ENCODE data around the gene DAP3. TPM values are rescaled to one million over a fixed set of nuclear protein-coding genes. Genes with fewer than 3 reads are reported as not detected.

DAP3 gene
- total and polyA plus RNA-seq, 2 of the 8 experiments (the other 6 are each of a cell fraction or from before 2014, with no cell fraction given): 66.3 to 87.1 TPM

DNA sequence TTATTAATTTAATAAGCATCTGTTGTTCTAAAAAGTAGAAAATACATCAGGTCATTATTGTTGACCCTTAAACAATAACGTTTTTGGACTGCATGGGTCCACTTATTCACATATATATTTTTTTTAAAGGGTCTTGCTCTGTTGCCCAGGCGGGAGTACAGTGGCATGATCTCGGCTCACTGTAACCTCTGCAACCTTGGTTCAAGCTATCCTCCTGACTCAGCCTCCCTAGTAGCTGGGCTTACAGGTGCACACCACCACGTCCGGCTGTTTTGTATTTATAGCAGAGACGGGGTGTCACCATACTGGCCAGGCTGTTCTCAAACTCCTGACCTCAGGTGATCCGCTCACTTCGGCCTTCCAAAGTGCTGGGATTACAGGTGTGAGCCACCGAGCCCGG lies 53.0 kb downstream of the DAP3 start:
- ChIA-PET POLR2A (ENCODE audit: partially characterized antibody) (interaction anchor here (0.6 to 1.0 kb wide), 3 partner anchors 16 to 355 kb away, joined by 3 read pairs; no protein-coding TSS in a partner anchor), CTCF (ENCODE audit: partially characterized antibody) (interaction anchor here (0.6 to 2.7 kb wide), 4 partner anchors 8 to 565 kb away, joined by 4 to 9 read pairs (median 5); no protein-coding TSS in a partner anchor)
- H3K79me1 ChIP-seq (ENCODE audit: low read depth, low read length): no peaks in the 10 kb centered on the region
- H2BK12ac ChIP-seq (ENCODE audit: low read depth, low read length): no peak overlapping the region
- H4K8ac ChIP-seq (ENCODE audit: extremely low read depth, insufficient read depth, low read length): no peak overlapping the region
- H3K79me2 ChIP-seq (ENCODE audit: control insufficient read depth in 1 of 2, insufficient read depth in 2 of 2, low read length in 2 of 2): no peaks in the 10 kb centered on the region
- no peak overlapping the region for H2AFZ ChIP-seq (ENCODE audit: low read length)
- H3K4me1 ChIP-seq (replicated peaks in 1 of 4; ENCODE audit: control insufficient read depth in 3 of 4, insufficient read depth in 4 of 4, low read length in 3 of 4): no peaks in the 10 kb centered on the region
- no peak overlapping the region for H2BK5ac ChIP-seq (ENCODE audit: low read depth, low read length)
- peaks cover 0 to 1% of the 10 kb centered on the region in 2 experiments for H4K20me1 ChIP-seq (replicated peaks in 1 of 2; ENCODE audit: control insufficient read depth in 1 of 2, insufficient read depth in 2 of 2, low read length in 2 of 2)
- no peak overlapping the region for H3K9ac ChIP-seq (replicated peaks in 1 of 4; ENCODE audit: extremely low read depth in 1 of 4, low read depth in 3 of 4, low read length in 3 of 4)
- 0 out of 2 replicates have a peak, but pooled peaks cover 2% of the 10 kb centered on the region for H3K23me2 ChIP-seq (ENCODE audit: low read depth, low read length)
- no peak overlapping the region for H2BK120ac ChIP-seq (replicated peaks; ENCODE audit: low read depth, low read length)
- no peaks in the 10 kb centered on the region for H3K9me3 ChIP-seq (ENCODE audit: insufficient read depth in 2 of 2, low read depth in 1 of 2, low read length in 1 of 2)
- no peak overlapping the region for H3K18ac ChIP-seq (ENCODE audit: extremely low read depth, low read length)
- H3K4me2 ChIP-seq (ENCODE audit: insufficient read depth in 1 of 2, low read depth in 2 of 2, low read length in 2 of 2): no peak overlapping the region
- H3K27me3 ChIP-seq (replicated peaks in 1 of 4; ENCODE audit: control insufficient read depth in 3 of 4, extremely low read depth in 1 of 4, insufficient read depth in 3 of 4, low read length in 3 of 4): no peaks in the 10 kb centered on the region
- H3K27ac ChIP-seq (ENCODE audit: low read depth, low read length): no peak overlapping the region
- DNase-seq (ENCODE audit: low read depth in 1 of 2, low spot score in 2 of 2) (no peak), FAIRE-seq (no peak)
- no peak overlapping the region for H2BK20ac ChIP-seq (ENCODE audit: low read length)
- no peak overlapping the region for H2AK5ac ChIP-seq (ENCODE audit: low read depth, low read length)
- H3K4me3 ChIP-seq (ENCODE audit: extremely low read depth in 1 of 4, insufficient read depth in 2 of 4, low read depth in 3 of 4, low read length in 4 of 4): no peak overlapping the region
- H3K56ac ChIP-seq (replicated peaks; ENCODE audit: insufficient read length, low read depth, low read length): no peak overlapping the region
- 89% methylated on average over 10 of the region's 10 CpGs; no CpG with 5 or more reads in 1 of the 2 experiments for WGBS, 2 experiments (ENCODE audit: extremely low coverage in 1 of 2, insufficient coverage in 1 of 2, insufficient read length in 1 of 2, insufficient replicate concordance in 2 of 2, low coverage in 1 of 2, low lambda C conversion rate in 2 of 2, missing lambda C conversion rate in 1 of 2)
- peaks cover 2 to 20% (median 15%) of the 10 kb centered on the region in 4 experiments; a peak in 7 of 8 replicates for H3K36me3 ChIP-seq (ENCODE audit: control insufficient read depth in 2 of 4, insufficient read depth in 4 of 4, low read length in 3 of 4)
- H3K14ac ChIP-seq (ENCODE audit: insufficient read length): no peak overlapping the region
- no peak overlapping the region for H4K5ac ChIP-seq (ENCODE audit: insufficient read length, low read depth, low read length)
- no peak overlapping the region for H4K91ac ChIP-seq (replicated peaks; ENCODE audit: insufficient read length, low read length)
- no peak overlapping the region for H2BK15ac ChIP-seq (ENCODE audit: low read length)
- H3K4ac ChIP-seq (replicated peaks; ENCODE audit: insufficient read length, low read depth, low read length): no peak overlapping the region
- H3K23ac ChIP-seq (ENCODE audit: insufficient read length): no peak overlapping the region
- TF ChIP-seq RXRA (IDR thresholded peaks at IDR 0.05; ENCODE audit: insufficient read depth, low read depth, low read length): no peak
- TF ChIP-seq POLR2A (IDR thresholded peaks at IDR 0.05; ENCODE audit: control extremely low read depth in 1 of 2, low read depth in 2 of 2, low read length in 2 of 2): no peak
- TF ChIP-seq PHF8 (conservative IDR thresholded peaks at IDR 0.05; ENCODE audit: low read depth, low read length): no peak
- no peak for TF ChIP-seq GABPA (IDR thresholded peaks at IDR 0.05; ENCODE audit: borderline replicate concordance, insufficient read depth, low read length)
- no peak for TF ChIP-seq BACH1 (IDR thresholded peaks at IDR 0.05; ENCODE audit: low read length)
- no peak for TF ChIP-seq NRF1 (IDR thresholded peaks at IDR 0.05; ENCODE audit: low read depth, low read length)
- no peak for TF ChIP-seq CHD1 (IDR thresholded peaks at IDR 0.05; ENCODE audit: low read depth, low read length)
- no peak for TF ChIP-seq USF2 (IDR thresholded peaks at IDR 0.05; ENCODE audit: low read length)
- TF ChIP-seq, protein P1, sequence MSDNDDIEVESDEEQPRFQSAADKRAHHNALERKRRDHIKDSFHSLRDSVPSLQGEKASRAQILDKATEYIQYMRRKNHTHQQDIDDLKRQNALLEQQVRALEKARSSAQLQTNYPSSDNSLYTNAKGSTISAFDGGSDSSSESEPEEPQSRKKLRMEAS (IDR thresholded peaks at IDR 0.05): no peak
- TF ChIP-seq SP2 (IDR thresholded peaks at IDR 0.05; ENCODE audit: low read length): no peak
- no peak for TF ChIP-seq ATF2 (IDR thresholded peaks at IDR 0.05; ENCODE audit: low read length)
